GM20000 (cell line): ENCODE measurements around the gene GTSE1.
A peak's percentile ranks its signal among the peaks of the same experiment; 100 is the strongest.

Experiments used
- DNase-seq: peaks from one replicate; pipeline ENCODE4 v3.0.0; 2012; ENCODE audit warnings: low spot score
- TF ChIP-seq, protein P1 (sequence below): IDR thresholded peaks from 2 replicates; pipeline ENCODE4 v1.5.1; 2012; ENCODE audit warnings: mild to moderate bottlenecking, control low read depth; ENCODE audit errors: extremely low read depth, missing control alignments

The GTSE1 gene

GRCh38 chr22:46352691-46353386 is 56.2 kb downstream of the GTSE1 start:
- TF ChIP-seq, protein P1, sequence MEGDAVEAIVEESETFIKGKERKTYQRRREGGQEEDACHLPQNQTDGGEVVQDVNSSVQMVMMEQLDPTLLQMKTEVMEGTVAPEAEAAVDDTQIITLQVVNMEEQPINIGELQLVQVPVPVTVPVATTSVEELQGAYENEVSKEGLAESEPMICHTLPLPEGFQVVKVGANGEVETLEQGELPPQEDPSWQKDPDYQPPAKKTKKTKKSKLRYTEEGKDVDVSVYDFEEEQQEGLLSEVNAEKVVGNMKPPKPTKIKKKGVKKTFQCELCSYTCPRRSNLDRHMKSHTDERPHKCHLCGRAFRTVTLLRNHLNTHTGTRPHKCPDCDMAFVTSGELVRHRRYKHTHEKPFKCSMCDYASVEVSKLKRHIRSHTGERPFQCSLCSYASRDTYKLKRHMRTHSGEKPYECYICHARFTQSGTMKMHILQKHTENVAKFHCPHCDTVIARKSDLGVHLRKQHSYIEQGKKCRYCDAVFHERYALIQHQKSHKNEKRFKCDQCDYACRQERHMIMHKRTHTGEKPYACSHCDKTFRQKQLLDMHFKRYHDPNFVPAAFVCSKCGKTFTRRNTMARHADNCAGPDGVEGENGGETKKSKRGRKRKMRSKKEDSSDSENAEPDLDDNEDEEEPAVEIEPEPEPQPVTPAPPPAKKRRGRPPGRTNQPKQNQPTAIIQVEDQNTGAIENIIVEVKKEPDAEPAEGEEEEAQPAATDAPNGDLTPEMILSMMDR: no peak
- no peak for DNase-seq

- TF ChIP-seq, protein P1: no peak
- no peak for DNase-seq
These were observed 56.9 kb downstream of the GTSE1 start for GRCh38 chr22:46353483-46354105.

DNA sequence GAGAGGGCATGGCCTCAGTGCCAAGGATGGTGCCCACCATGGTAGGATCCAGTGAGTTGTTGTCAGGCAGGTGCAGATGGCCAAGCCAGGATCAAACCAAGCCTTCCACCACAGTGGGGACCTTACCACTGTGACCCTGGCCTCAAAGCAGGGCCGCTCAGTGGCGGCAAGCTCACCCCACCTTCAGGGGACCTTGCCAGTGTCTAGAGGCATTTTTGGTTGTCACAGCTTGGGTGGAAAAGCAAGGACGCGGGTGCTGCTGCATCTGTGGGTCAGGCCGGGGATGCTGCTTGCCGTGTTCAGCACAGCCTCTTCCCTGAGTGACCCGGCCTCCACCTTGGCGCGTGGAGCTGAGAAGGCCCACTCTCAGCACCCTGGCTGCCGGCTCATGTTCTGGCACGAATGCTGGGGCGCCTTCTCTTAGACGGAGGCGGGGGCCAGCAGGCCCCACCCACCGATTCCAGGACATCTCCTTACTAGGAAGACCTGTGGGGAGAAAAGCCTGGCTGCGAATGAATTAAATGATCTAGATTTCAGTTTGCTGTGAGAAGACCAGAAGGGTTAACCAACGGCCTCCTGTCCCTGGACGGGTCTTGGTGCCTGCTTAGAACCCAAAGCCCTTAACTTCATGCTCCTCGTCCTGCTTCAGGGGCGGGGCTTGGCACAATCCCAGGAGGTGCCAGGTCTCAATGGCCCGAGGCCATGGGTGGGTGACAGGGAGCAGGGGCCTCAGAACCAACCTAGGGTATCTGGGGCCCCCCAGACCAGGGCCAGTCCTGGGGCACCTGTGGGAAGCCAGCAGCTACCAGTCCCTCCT is 57.7 kb downstream of the GTSE1 start:
- no peak for DNase-seq
- TF ChIP-seq, protein P1: no peak

- DNase-seq: no peak
- TF ChIP-seq, protein P1: no peak
These were observed 58.3 kb downstream of the GTSE1 start for GRCh38 chr22:46354993-46355305.

- TF ChIP-seq, protein P1: peak; percentile 47
- DNase-seq: peak; percentile 83
These were observed 58.8 kb downstream of the GTSE1 start for GRCh38 chr22:46355369-46355995.

GRCh38 chr22:46355996-46356471 is 59.4 kb downstream of the GTSE1 start:
- no peak for DNase-seq
- TF ChIP-seq, protein P1: no peak
